HUES64 (cell line): ENCODE results near the gene PDE4B.

Source experiments
- H3K27ac ChIP-seq: 2 replicates; pipeline ENCODE4 v1.7.0; 2013; ENCODE audit warnings: low read depth, low read length, inconsistent platforms
- H3K27me3 ChIP-seq: 2 replicates; pipeline ENCODE4 v1.6.1; 2013; ENCODE audit warnings: mild to moderate bottlenecking, low read length; ENCODE audit not compliant: insufficient read depth
- H3K36me3 ChIP-seq: 2 replicates; pipeline ENCODE4 v1.6.1; 2013; ENCODE audit warnings: mild to moderate bottlenecking, low read length; ENCODE audit not compliant: insufficient read depth
- H3K4me1 ChIP-seq: 2 replicates; pipeline ENCODE4 v1.6.1; 2013; ENCODE audit warnings: mild to moderate bottlenecking, low read length, moderate library complexity; ENCODE audit not compliant: insufficient read depth
- H3K4me3 ChIP-seq: 2 replicates; pipeline ENCODE4 v1.5.1; 2013; ENCODE audit warnings: mild to moderate bottlenecking, low read length, moderate library complexity
- H3K9ac ChIP-seq: 2 replicates; pipeline ENCODE4 v1.6.1; 2013; ENCODE audit warnings: mild to moderate bottlenecking, low read depth, low read length
- H3K9me3 ChIP-seq: 2 replicates; pipeline ENCODE4 v1.6.1; 2013; ENCODE audit warnings: low read depth, low read length; ENCODE audit not compliant: insufficient read depth
- WGBS: fragments of 150-250, 120-280 bp; methylation state at CpG from one replicate; pipeline ENCODE4 v1.1.7; 2013; ENCODE audit warnings: missing lambda C conversion rate; 5-methylcytosine and 5-hydroxymethylcytosine counted together

Gene PDE4B

GRCh38 chr1:66333466-66334199 is 540.9 kb downstream of the PDE4B start:
- no peaks in the 10 kb centered on the region for H3K27me3 ChIP-seq
- peak overlapping the region; percentile 60 for H3K4me3 ChIP-seq
- peak overlapping the region; percentile 42; the same call in 1 of the 2 replicates for H3K9ac ChIP-seq
- no peaks in the 10 kb centered on the region for H3K36me3 ChIP-seq
- no peak overlapping the region for H3K27ac ChIP-seq
- 59% methylated on average over 4 of the region's 4 CpGs for WGBS
- H3K4me1 ChIP-seq: peaks cover 61% of the 10 kb centered on the region
- no peaks in the 10 kb centered on the region for H3K9me3 ChIP-seq

- no peak overlapping the region for H3K27ac ChIP-seq
- H3K9ac ChIP-seq: no peak overlapping the region
- H3K27me3 ChIP-seq: no peaks in the 10 kb centered on the region
- peaks cover 63% of the 10 kb centered on the region for H3K4me1 ChIP-seq
- H3K9me3 ChIP-seq: no peaks in the 10 kb centered on the region
- H3K4me3 ChIP-seq: peak overlapping the region; percentile 60
- 83% methylated on average over 2 of the region's 2 CpGs for WGBS
- H3K36me3 ChIP-seq: no peaks in the 10 kb centered on the region
Observed at GRCh38 chr1:66334318-66334717, 541.6 kb downstream of the PDE4B start.

- H3K9ac ChIP-seq: no peak overlapping the region
- H3K36me3 ChIP-seq: no peaks in the 10 kb centered on the region
- WGBS: 92% methylated on average over 2 of the region's 2 CpGs
- no peaks in the 10 kb centered on the region for H3K27me3 ChIP-seq
- H3K27ac ChIP-seq: no peak overlapping the region
- no peaks in the 10 kb centered on the region for H3K9me3 ChIP-seq
- H3K4me1 ChIP-seq: peaks cover 68% of the 10 kb centered on the region
- H3K4me3 ChIP-seq: no peak overlapping the region
Observed at GRCh38 chr1:66335125-66335524, 542.4 kb downstream of the PDE4B start.

- Histone ChIP-seq H3K27me3 (no peaks in the 10 kb centered on the region), H3K9ac (no peak overlapping the region), H3K4me3 (no peak overlapping the region; the same call in 1 of the 2 replicates), H3K36me3 (no peaks in the 10 kb centered on the region), H3K9me3 (no peaks in the 10 kb centered on the region), H3K4me1 (peaks cover 63% of the 10 kb centered on the region), H3K27ac (peak overlapping the region; percentile 46)
- 73% methylated on average over 9 of the region's 10 CpGs for WGBS
Observed at GRCh38 chr1:66335859-66336640, 543.4 kb downstream of the PDE4B start.

DNA sequence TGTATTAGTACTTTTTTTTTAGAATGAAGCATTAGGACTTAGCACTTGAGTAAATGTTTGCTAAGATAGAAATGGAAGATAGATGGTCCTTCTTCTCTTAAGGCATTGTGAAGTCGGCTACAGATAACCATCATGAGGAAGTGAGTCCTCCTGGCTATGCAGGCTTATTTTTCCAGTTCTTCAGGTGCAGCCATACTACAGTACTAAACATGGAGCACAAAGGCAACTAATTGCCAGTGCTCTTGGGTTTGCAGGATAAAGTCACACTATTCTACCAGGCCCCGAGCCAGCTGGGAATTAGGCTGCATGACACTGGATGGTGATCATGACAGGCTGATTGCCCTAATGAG is 543.9 kb downstream of the PDE4B start:
- peaks cover 61% of the 10 kb centered on the region for H3K4me1 ChIP-seq
- H3K9me3 ChIP-seq: no peaks in the 10 kb centered on the region
- H3K36me3 ChIP-seq: no peaks in the 10 kb centered on the region
- WGBS: 95% methylated on average over 2 of the region's 2 CpGs
- H3K4me3 ChIP-seq: no peak overlapping the region
- H3K27ac ChIP-seq: no peak overlapping the region
- H3K27me3 ChIP-seq: no peaks in the 10 kb centered on the region
- H3K9ac ChIP-seq: no peak overlapping the region

DNA sequence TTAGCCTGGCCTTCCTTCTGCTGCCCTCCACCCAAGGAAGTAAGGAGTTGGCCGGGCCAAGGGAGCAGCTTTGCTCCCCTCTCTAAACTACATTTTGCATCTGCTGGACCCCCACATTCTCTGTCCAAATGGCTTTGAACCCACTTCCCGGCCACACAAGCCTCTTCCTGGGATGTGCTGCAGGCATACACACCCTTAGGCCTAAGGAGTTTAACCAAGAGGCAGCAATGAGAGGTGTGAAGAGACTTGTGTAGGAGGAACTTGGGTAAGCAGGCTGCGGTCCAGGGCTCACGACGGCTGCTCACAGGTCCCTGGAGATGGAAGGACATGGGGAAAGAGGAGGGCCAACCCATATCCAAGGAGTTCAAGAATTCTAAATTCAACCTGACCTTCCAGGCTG is 544.6 kb downstream of the PDE4B start:
- no peaks in the 10 kb centered on the region for H3K9me3 ChIP-seq
- H3K4me3 ChIP-seq: no peak overlapping the region
- peaks cover 57% of the 10 kb centered on the region for H3K4me1 ChIP-seq
- no peaks in the 10 kb centered on the region for H3K36me3 ChIP-seq
- no peak overlapping the region for H3K9ac ChIP-seq
- 80% methylated on average over 5 of the region's 5 CpGs for whole genome bisulfite sequencing
- no peak overlapping the region for H3K27ac ChIP-seq
- no peaks in the 10 kb centered on the region for H3K27me3 ChIP-seq

DNA sequence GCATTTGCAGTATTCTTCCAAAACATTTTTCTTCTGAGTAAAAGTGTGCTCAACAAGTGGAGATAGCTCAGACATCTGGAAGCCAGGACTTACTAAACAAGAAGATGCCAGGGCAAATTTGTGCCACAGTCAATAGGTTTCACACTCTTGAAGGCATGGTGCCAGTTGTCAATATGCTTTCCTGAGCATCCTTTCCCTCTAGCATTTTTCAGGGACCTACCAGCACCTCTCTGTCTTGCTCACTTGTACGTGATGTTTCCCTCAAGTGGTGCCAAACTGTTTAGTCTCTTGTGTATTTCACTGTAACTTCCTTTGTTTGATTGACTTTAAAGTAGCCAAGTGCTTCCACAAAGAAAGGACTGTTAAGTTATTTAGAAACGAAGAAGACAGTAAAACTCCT is 547.2 kb downstream of the PDE4B start:
- Histone ChIP-seq H3K9ac (no peak overlapping the region), H3K36me3 (no peaks in the 10 kb centered on the region), H3K27ac (no peak overlapping the region), H3K9me3 (no peaks in the 10 kb centered on the region), H3K4me3 (no peak overlapping the region), H3K27me3 (no peaks in the 10 kb centered on the region), H3K4me1 (peaks cover 37% of the 10 kb centered on the region)
- WGBS: 86% methylated on average over 2 of the region's 2 CpGs

GRCh38 chr1:66341446-66342089 is 548.9 kb downstream of the PDE4B start:
- H3K9me3 ChIP-seq: no peaks in the 10 kb centered on the region
- H3K4me3 ChIP-seq: no peak overlapping the region
- H3K27me3 ChIP-seq: no peaks in the 10 kb centered on the region
- peaks cover 27% of the 10 kb centered on the region for H3K4me1 ChIP-seq
- no peak overlapping the region for H3K9ac ChIP-seq
- no peaks in the 10 kb centered on the region for H3K36me3 ChIP-seq
- H3K27ac ChIP-seq: no peak overlapping the region
- WGBS: 100% methylated on average over 1 of the region's 1 CpG

- 94% methylated on average over 7 of the region's 7 CpGs for WGBS
- Histone ChIP-seq H3K36me3 (no peaks in the 10 kb centered on the region), H3K4me3 (no peak overlapping the region), H3K9ac (no peak overlapping the region), H3K27me3 (no peaks in the 10 kb centered on the region), H3K27ac (no peak overlapping the region), H3K9me3 (no peaks in the 10 kb centered on the region), H3K4me1 (peaks cover 24% of the 10 kb centered on the region)
Observed at GRCh38 chr1:66342707-66343106, 550.0 kb downstream of the PDE4B start.

DNA sequence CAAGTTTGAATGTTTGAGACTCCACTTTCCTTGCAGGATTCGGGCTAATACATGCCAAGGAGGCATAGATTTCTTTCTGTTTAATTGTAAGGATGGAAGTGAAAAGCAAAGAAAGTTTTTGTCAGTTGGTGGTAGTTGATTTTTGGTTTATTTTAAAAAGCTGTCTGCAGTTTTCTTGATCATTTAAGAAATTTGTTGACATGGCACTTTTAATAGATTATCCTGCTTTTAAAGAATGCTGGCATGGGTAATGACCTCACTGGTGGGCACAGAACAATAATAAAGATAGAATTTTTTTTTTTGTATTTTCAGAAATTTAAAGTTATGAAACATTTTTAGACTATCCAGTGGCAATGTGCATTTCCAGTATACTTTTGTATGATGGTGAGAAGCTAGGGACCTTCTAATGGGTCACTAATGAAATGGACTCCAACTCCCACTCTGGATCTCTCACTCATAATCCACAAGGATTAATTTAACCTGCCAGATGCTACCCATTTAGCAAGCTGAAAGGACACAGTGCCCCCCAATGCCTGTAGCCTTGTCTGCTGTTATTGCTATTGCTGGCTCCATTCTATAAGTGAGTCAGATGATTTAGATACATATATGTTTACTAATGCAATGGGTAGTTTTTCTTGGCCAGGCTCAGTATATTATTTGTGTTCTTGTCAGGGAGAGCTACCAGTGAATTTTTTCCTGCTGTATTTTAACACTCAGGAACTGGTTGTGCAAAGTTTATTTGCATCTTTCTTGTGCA is 551.1 kb downstream of the PDE4B start:
- Histone ChIP-seq H3K36me3 (no peaks in the 10 kb centered on the region), H3K27ac (no peak overlapping the region), H3K9me3 (no peaks in the 10 kb centered on the region), H3K27me3 (no peaks in the 10 kb centered on the region), H3K9ac (no peak overlapping the region), H3K4me3 (no peak overlapping the region), H3K4me1 (peaks cover 25% of the 10 kb centered on the region)
- 95% methylated on average over 1 of the region's 1 CpG for WGBS
